Measurements from ENCODE around the gene HUNK.

Gene HUNK

GRCh38 chr21:31898933-31899630, 26.3 kb downstream of the HUNK start:
- no peak for DNase-seq

GRCh38 chr21:31900121-31900895, 27.5 kb downstream of the HUNK start:
- DNase-seq: no peak

- DNase-seq: no peak
Observed at GRCh38 chr21:31901315-31901714, 28.5 kb downstream of the HUNK start.

- DNase-seq: no peak
Observed at GRCh38 chr21:31902438-31902837, 29.6 kb downstream of the HUNK start.

- DNase-seq: no peak
Observed at GRCh38 chr21:31903896-31904295, 31.1 kb downstream of the HUNK start.

GRCh38 chr21:31905503-31906451, 33.0 kb downstream of the HUNK start:
- no peak for DNase-seq

GRCh38 chr21:31908106-31909031, 35.5 kb downstream of the HUNK start:
- DNase-seq: no peak

GRCh38 chr21:31909153-31910073, 36.6 kb downstream of the HUNK start:
- DNase-seq: no peak

- DNase-seq: no peak
Observed at GRCh38 chr21:31910074-31910470, 37.3 kb downstream of the HUNK start.

GRCh38 chr21:31911138-31911907, 38.5 kb downstream of the HUNK start:
- DNase-seq: no peak

GRCh38 chr21:31912501-31912900, 39.7 kb downstream of the HUNK start:
- no peak for DNase-seq

- DNase-seq: no peak
Observed at GRCh38 chr21:31913182-31913608, 40.4 kb downstream of the HUNK start.

GRCh38 chr21:31914472-31914871, 41.7 kb downstream of the HUNK start:
- DNase-seq: no peak

- no peak for DNase-seq
Observed at GRCh38 chr21:31915566-31915965, 42.7 kb downstream of the HUNK start.

GRCh38 chr21:31917108-31917507, 44.3 kb downstream of the HUNK start:
- no peak for DNase-seq

GRCh38 chr21:31918250-31918775, 45.5 kb downstream of the HUNK start:
- DNase-seq: no peak

- no peak for DNase-seq
Observed at GRCh38 chr21:31920275-31920674, 47.5 kb downstream of the HUNK start.

- no peak for DNase-seq
Observed at GRCh38 chr21:31921079-31921478, 48.3 kb downstream of the HUNK start.

GRCh38 chr21:31922881-31923280, 50.1 kb downstream of the HUNK start:
- DNase-seq: no peak

GRCh38 chr21:31923756-31924155, 50.9 kb downstream of the HUNK start:
- DNase-seq: no peak

Data from NCI-H774 (cell line).